ENCODE measurements around the gene AMBP.

AMBP gene

GRCh38 chr9:114072184-114073140, 5.6 kb downstream of the AMBP start:
- no peak for DNase-seq (ENCODE audit: low read depth)

GRCh38 chr9:114071197-114071795, 6.8 kb downstream of the AMBP start:
- no peak for DNase-seq (ENCODE audit: low read depth)

DNA sequence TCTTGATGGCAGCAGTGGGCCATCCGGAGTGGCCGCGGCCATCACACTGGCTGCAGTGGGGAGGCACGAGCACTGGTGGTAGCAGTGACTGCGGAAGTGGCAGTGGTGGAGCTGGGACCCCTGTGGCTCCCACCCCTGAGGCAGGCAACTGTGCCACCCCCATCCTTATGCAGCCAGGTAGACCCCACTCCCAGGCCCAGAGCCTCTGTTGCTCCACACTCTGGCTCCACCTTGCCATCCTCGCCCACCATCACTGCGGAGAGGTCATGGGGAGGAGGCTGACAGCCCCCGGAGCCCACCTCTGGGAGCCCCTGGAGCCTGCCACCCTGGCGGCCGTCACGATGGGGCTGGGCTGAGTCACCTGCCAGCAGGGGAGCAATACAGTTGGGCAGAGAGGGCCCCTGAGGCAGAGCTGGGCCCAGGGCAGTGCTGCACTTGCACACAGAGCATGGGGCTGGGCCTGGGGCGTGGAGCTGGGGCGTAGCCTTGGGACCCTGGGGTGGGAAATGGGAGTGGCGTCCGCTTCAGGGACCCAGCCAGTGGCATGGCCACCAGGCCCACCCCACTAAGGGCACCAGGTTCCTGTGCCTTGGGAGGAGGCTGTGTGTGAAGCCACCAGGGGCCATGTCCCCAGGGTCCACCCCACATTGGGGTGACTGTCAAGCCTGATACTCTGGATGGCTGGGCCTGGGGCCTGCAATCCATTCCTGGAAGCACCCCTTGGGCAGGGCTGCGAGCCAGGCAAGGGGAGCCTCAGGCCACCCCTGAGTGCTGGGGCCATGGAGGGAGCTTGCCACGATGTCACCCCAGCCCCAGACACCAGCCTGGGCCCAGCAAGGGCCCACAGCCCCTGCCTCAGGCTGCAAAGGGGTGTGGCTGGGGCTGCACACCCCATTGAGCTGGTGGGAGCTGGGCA, 7.7 kb downstream of the AMBP start:
- DNase-seq (ENCODE audit: low read depth) = no peak

GRCh38 chr9:114069476-114070187, 8.5 kb downstream of the AMBP start:
- DNase-seq (ENCODE audit: low read depth) = no peak

DNA sequence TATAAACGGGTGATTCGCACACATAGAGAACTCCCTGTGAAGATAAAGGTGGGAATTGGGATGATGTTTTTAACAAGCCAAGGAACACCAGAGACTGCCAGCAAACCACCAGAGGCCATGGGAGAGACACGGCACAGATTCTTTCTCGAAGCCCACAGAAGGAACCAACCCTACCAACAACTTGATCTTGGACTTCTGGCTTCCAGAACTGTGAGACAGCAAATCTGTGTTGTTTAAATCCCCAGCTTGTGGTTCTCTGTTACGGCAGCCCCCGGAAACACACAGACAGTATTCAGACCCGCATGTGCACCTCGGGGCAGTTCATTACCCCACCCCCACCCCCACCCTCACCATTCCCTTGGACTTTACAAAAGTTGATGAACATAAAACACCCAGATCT, 12.8 kb downstream of the AMBP start:
- DNase-seq (ENCODE audit: low read depth) = no peak

DNA sequence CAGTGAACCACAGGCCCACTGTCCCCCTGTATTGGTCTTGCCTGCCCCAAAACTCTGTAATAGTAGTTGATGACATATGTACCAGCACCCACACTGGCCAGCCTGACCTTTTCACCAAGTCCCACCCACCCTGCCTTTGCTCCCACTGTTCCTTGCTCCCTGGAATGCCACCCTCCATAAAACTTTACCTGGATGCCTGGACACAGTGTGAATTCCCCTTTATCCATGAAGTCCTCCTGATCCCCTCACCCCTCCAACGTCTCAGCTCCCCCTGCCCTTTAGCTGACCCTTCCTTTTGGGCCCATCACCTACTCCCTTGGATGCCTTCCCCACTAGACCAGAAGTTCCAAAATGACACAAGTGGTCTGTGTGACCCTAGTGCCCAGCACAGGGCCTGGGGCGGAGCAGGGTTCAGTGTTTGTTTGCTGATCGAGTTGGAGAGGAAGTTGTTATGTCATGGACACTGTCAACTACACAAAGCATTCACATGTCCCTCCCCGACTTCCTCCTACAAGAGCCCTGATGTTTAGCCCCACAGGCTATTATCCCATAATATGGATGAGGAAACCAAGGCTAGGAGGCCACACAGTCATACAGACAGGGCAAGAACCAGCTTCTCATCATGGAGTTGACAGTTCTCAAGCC, 16.1 kb downstream of the AMBP start:
- DNase-seq (ENCODE audit: low read depth) = no peak

DNA sequence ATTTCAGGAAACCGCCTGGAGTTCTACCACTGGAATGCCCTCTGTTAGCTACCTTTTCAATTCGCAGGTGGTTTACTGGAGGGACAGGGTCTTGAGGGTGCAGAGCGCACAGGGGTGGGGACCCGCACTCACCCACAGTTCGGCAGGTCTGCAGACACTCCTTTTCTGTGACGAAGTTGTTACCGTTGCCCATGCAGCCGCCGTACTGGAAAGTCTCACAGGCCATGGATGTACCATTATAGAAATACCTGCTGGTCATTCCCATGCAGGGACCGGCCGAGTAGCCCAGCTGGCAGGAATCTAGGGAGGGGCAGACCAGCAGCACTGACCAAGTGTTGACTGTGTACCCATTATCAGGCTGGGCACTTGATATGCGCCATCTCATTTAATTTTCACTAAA, 16.8 kb downstream of the AMBP start:
- no peak for DNase-seq (ENCODE audit: low read depth)

- DNase-seq (ENCODE audit: low read depth) = no peak
These were observed 17.4 kb downstream of the AMBP start for GRCh38 chr9:114060711-114061110.

GRCh38 chr9:114060070-114060469, 18.0 kb downstream of the AMBP start:
- DNase-seq (ENCODE audit: low read depth) = no peak

DNA sequence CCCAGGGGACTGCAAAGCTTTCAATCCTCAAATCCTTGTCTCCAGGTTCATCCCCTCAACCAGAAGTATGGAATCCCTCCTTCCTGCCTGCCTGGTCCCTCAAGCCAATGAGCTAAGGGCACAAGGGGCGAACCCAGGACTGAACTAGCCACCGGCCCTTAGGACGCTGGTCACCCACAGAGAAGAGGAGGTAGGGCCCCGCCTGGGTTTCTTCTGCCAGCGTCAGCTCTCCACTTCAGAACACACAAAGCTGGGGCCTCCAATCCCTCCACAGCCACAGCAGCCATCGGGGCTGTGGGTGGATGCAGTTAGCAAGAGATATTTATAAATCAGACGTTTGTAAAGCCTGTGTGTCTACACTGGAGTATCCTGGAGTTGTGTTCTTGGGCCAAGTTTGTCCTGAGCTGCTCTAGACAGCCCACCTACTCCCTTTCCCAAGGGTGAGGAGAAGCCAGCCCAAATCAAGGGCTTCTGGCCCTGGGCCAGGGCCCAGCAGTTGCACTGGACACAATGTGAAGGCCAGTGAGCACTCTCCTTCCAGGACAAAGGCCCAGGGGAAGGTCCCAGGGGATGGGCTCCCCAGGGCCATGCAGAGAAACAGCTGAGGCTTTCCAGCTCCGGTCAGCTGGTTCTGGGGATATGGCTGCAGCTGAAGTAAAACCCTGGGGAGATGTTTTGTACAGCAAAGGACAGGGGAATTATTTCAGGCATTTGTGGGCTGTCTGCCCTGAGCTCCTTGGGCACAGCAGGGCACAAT, 18.9 kb downstream of the AMBP start:
- no peak for DNase-seq (ENCODE audit: low read depth)

DNA sequence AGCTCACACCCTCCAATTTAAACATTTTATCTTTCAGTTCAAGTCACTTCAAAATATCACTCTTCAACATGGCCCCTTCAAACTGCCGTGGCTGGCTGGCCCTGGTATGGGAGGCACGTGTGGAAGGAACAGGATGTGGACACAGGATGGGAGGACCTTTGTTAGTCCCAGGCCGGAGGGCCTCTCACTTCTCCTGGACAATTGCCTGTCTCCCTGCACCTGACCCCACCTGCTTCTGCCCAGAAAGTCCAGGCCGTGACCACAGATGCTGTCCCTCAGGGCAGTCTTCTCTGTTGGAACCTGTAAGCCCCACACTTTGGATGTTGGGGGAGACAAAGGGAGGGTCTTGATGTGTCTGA, 19.4 kb downstream of the AMBP start:
- DNase-seq (ENCODE audit: low read depth) = no peak

DNA sequence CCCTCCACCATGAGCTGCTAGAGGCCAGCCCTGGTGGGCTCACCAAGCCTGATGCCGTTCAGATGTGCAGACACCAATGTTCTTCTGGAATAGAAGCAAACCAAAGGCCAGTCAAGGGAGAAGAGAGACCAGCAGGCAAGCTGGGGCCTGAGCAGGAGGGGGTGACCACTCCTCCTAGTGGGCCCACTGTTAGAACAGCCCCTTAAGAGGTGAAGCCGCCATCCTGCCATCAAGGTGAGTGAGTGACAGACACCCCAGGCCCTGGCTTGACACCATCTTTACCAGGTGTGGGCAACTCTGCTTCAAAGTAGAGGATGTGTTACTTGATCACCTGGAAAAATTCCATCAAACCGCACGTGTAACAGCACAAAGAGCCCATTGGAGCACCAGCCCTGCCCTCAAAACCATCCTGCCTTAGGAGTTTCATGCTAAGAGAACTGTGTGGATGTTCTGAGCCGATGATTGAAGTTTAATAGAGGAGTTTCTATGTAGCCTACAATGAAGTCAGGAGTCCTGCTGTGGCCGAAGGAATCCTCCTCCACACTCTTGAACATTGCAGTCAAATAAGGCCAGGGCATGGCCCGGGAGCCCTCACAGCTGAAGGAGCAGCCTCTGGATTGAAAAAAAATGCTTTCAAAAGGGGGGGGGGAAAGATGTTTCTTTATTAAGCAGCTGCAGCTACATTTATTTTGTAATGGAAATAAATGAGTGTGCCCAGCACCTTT, 20.8 kb downstream of the AMBP start:
- DNase-seq (ENCODE audit: low read depth) = no peak

DNA sequence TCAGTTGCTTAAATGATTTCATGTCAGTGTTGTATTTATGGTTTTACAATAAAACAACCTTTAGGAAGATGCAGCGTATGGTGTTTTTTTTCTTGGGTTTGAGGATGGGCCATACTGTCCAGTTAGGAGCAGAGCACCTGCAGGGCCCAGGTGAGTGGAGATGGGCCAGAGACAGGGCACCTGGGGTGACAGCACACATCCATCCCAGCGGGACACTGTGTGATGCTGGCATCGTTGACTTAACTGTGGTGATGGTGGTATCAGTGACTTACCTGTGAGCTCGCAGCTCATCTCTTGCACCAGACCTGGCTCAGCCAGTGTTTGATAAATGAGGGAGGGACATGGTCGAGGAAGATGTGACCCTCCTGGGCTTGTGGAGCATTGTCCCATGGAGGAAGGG, 21.6 kb downstream of the AMBP start:
- DNase-seq (ENCODE audit: low read depth) = no peak

DNA sequence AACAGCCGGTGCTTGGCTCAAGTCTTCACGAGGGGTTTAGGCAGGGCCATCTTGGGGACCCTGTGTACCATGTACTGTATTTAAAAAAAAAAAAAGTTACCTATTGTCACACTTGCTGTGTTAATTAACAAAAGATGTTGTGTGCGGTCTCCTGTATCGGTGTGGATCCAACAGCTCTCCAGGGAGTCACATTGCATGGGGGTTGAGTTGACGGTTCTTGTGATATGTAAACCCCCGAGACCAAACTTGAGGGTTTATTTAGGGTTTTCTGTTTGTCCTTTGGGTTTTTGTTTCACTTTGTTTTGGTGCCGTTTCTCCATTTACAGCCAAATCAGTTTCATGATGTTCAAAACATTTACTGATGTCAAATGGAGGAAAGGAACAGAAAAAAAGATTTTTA, 22.2 kb downstream of the AMBP start:
- DNase-seq (ENCODE audit: low read depth) = no peak

- DNase-seq (ENCODE audit: low read depth) = no peak
These were observed 23.0 kb downstream of the AMBP start for GRCh38 chr9:114055061-114055460.

GRCh38 chr9:114054191-114054690, 23.9 kb downstream of the AMBP start:
- no peak for DNase-seq (ENCODE audit: low read depth)

GRCh38 chr9:114053246-114054005, 24.7 kb downstream of the AMBP start:
- DNase-seq (ENCODE audit: low read depth) = no peak

- DNase-seq (ENCODE audit: low read depth) = no peak
These were observed 26.4 kb downstream of the AMBP start for GRCh38 chr9:114051706-114052105.

GRCh38 chr9:114051281-114051680, 26.8 kb downstream of the AMBP start:
- DNase-seq (ENCODE audit: low read depth) = no peak
